ENCODE measurements around the gene LMAN1L. TPM values are rescaled to one million over a fixed set of nuclear protein-coding genes. Genes with fewer than 3 reads are reported as not detected.

LMAN1L gene
- polyA plus RNA-seq, 1 donor from 2014 or later: not detected

DNA sequence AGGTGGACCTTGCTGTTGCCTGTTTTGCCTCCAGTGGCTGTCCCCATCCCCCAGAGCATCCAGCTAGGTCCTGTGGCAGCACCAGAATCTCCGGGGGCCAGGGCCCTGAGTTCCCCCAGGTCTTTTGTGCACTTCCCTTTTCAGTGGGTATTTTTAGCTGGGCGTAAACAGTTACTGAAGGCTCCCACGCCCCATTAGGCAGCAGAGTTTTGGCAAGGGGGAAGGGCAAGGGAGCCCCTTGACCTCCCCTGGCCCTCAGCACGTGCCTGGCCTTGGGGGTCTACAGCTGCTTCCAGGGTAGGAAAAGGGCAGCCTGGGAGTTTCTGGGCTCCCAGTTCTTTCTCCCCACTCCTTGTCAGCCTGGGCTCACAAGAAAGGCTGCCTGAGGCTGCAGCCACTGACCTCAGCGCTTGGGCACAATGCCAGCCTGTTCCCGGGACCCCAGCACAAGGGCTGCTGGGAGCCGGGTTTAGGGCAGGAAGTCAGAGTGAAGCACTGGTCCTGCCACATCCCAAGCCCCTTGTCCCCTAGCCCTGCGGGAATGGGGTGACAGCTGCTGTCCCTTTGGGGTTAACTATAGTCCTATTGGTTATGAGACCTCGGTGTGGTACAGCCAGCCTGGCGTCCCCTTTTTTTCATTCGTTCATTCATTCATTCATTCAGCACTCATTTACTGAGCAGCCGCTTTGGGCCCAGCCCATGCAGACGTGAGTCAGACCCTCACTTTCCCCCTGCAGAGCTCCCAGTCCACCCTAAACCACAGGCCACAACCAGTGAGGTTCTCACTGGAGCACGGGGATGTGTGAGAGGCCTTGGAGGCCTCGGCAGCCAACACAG lies 22.3 kb upstream of the LMAN1L start:
- H3K79me2 ChIP-seq (replicated peaks; ENCODE audit: insufficient read depth, low read length): peaks cover 31% of the 10 kb centered on the region
- no peak overlapping the region for H3K4me2 ChIP-seq (ENCODE audit: low read length)
- no peak overlapping the region for H2AFZ ChIP-seq (ENCODE audit: low read depth, low read length)
- no peaks in the 10 kb centered on the region for H3K9me2 ChIP-seq (ENCODE audit: insufficient read depth, low read length)
- H3K27me3 ChIP-seq (ENCODE audit: insufficient read depth, low read depth, low read length): no peaks in the 10 kb centered on the region
- H4K20me1 ChIP-seq (ENCODE audit: insufficient read depth): no peaks in the 10 kb centered on the region
- no peaks in the 10 kb centered on the region for H3K36me3 ChIP-seq (ENCODE audit: insufficient read depth, low read length)
- no peaks in the 10 kb centered on the region for H3K9me3 ChIP-seq (ENCODE audit: low read length)
- H3K27ac ChIP-seq (ENCODE audit: low read length): no peak overlapping the region
- no peak for TF ChIP-seq EP300 (conservative IDR thresholded peaks at IDR 0.05; ENCODE audit: poor library complexity, severe bottlenecking)
- TF ChIP-seq TAF1 (IDR thresholded peaks at IDR 0.05; ENCODE audit: low read depth): no peak
- TF ChIP-seq, protein P1, sequence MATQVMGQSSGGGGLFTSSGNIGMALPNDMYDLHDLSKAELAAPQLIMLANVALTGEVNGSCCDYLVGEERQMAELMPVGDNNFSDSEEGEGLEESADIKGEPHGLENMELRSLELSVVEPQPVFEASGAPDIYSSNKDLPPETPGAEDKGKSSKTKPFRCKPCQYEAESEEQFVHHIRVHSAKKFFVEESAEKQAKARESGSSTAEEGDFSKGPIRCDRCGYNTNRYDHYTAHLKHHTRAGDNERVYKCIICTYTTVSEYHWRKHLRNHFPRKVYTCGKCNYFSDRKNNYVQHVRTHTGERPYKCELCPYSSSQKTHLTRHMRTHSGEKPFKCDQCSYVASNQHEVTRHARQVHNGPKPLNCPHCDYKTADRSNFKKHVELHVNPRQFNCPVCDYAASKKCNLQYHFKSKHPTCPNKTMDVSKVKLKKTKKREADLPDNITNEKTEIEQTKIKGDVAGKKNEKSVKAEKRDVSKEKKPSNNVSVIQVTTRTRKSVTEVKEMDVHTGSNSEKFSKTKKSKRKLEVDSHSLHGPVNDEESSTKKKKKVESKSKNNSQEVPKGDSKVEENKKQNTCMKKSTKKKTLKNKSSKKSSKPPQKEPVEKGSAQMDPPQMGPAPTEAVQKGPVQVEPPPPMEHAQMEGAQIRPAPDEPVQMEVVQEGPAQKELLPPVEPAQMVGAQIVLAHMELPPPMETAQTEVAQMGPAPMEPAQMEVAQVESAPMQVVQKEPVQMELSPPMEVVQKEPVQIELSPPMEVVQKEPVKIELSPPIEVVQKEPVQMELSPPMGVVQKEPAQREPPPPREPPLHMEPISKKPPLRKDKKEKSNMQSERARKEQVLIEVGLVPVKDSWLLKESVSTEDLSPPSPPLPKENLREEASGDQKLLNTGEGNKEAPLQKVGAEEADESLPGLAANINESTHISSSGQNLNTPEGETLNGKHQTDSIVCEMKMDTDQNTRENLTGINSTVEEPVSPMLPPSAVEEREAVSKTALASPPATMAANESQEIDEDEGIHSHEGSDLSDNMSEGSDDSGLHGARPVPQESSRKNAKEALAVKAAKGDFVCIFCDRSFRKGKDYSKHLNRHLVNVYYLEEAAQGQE (IDR thresholded peaks at IDR 0.05; ENCODE audit: borderline replicate concordance): no peak
- TF ChIP-seq SMC3 (conservative IDR thresholded peaks at IDR 0.05; ENCODE audit: poor library complexity): no peak
- TF ChIP-seq RAD21 (conservative IDR thresholded peaks at IDR 0.05): no peak
- TF ChIP-seq EZH2 (IDR thresholded peaks at IDR 0.05; ENCODE audit: borderline replicate concordance, insufficient read depth, low read length, poor library complexity, severe bottlenecking): no peak
- no peak for TF ChIP-seq POLR2AphosphoS5 (IDR thresholded peaks at IDR 0.05)
- TF ChIP-seq MXI1 (conservative IDR thresholded peaks at IDR 0.05; ENCODE audit: poor library complexity, severe bottlenecking): no peak
- TF ChIP-seq, protein P2, sequence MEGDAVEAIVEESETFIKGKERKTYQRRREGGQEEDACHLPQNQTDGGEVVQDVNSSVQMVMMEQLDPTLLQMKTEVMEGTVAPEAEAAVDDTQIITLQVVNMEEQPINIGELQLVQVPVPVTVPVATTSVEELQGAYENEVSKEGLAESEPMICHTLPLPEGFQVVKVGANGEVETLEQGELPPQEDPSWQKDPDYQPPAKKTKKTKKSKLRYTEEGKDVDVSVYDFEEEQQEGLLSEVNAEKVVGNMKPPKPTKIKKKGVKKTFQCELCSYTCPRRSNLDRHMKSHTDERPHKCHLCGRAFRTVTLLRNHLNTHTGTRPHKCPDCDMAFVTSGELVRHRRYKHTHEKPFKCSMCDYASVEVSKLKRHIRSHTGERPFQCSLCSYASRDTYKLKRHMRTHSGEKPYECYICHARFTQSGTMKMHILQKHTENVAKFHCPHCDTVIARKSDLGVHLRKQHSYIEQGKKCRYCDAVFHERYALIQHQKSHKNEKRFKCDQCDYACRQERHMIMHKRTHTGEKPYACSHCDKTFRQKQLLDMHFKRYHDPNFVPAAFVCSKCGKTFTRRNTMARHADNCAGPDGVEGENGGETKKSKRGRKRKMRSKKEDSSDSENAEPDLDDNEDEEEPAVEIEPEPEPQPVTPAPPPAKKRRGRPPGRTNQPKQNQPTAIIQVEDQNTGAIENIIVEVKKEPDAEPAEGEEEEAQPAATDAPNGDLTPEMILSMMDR (IDR thresholded peaks at IDR 0.05; ENCODE audit: poor library complexity, severe bottlenecking): no peak
- no peak overlapping the region for H3K9ac ChIP-seq (ENCODE audit: low read length)
- H3F3A ChIP-seq (ENCODE audit: insufficient read depth, low read length, poor library complexity, severe bottlenecking): no peaks in the 10 kb centered on the region
- H3K4me3 ChIP-seq (ENCODE audit: low read length): no peak overlapping the region

DNA sequence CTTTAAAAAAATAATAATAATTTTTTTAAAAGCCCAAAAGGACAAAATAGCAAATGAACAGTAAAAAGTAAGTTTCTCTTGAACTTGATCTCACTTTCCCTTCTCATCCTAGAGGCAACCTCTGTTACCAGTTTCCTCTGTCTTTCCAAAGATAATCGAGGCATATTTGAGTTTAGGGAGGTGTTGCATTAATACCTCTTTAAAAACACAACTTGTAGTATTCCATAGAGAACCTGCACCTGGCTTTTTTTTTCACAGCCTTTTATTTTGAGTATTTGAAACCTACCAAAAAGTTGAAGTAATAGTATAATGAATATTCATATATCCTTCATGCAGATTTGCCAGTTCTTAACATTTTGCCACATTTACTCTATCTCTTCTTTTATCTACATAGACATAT lies 21.6 kb upstream of the LMAN1L start:
- Histone ChIP-seq H3K27me3 (ENCODE audit: insufficient read depth, low read depth, low read length) (no peaks in the 10 kb centered on the region), H3K9me3 (ENCODE audit: low read length) (no peaks in the 10 kb centered on the region), H3K4me3 (ENCODE audit: low read length) (no peak overlapping the region), H3K9ac (ENCODE audit: low read length) (no peak overlapping the region), H3K4me2 (ENCODE audit: low read length) (no peak overlapping the region), H4K20me1 (ENCODE audit: insufficient read depth) (no peaks in the 10 kb centered on the region), H3K36me3 (ENCODE audit: insufficient read depth, low read length) (no peaks in the 10 kb centered on the region), H2AFZ (ENCODE audit: low read depth, low read length) (no peak overlapping the region), H3F3A (ENCODE audit: insufficient read depth, low read length, poor library complexity, severe bottlenecking) (no peaks in the 10 kb centered on the region), H3K27ac (ENCODE audit: low read length) (no peak overlapping the region), H3K9me2 (ENCODE audit: insufficient read depth, low read length) (no peaks in the 10 kb centered on the region), H3K79me2 (replicated peaks; ENCODE audit: insufficient read depth, low read length) (peaks cover 30% of the 10 kb centered on the region)
- TF ChIP-seq, protein P1 (IDR thresholded peaks at IDR 0.05; ENCODE audit: borderline replicate concordance): no peak

All from neural cell (in vitro differentiated cells).